K562 (cell line): Measurements from ENCODE around the gene JPH4. TPM values are rescaled to one million over a fixed set of nuclear protein-coding genes. Genes with fewer than 3 reads are reported as not detected.
A peak's percentile ranks its signal among the peaks of the same experiment; 100 is the strongest.

Experiments
- ATAC-seq: fragments of 200-7000 bp; cut with Tn5 transposase; 3 replicates; pipeline ENCODE4 v1.9.1; 2020; ENCODE audit warnings: moderate library complexity
- BruUV-seq: library from RNA; stranded (reverse); fragments of 400-500 nt; replicated peaks from 2 replicates; lab custom pipeline; 2021; lab: Mats Ljungman, UMichigan
- CTCF ChIA-PET: fragments of 300-600 bp; formaldehyde crosslinking; extraction: SDS; loops from one replicate; lab custom pipeline; 2021; ENCODE audit warnings: low intra/inter-chr PET ratio; lab: Yijun Ruan, JAX
- POLR2A ChIA-PET: fragments of 300-600, 350-650 bp; sonication (Branson Sonifier 250); formaldehyde crosslinking; extraction: SDS; loops from one replicate; lab custom pipeline; 2021; ENCODE audit warnings: antibody characterized with exemption, inconsistent platforms; lab: Yijun Ruan, JAX
- DNase-seq, 4 experiments: peaks; one replicate each; pipeline versions ENCODE4 v3.0.0 to v3.0.0-alpha.2; 2011 to 2018; ENCODE audit warnings: low spot score in 3 of 4, mixed read lengths in 3 of 4; ENCODE audit errors: extremely low read depth in 1 of 4
- FAIRE-seq: peaks from 2 replicates; lab custom pipeline; 2011; peaks lifted over from hg19 to GRCh38; lab: Jason Lieb, UNC
- H2AFZ ChIP-seq: 2 replicates; pipeline ENCODE4 v1.6.0; 2011; ENCODE audit warnings: low read depth, low read length, control low read depth, inconsistent platforms
- H3K27ac ChIP-seq: fragments of 200-600 bp; 3 replicates; pipeline ENCODE4 v1.8.0; 2011; ENCODE audit warnings: low read depth, mild to moderate bottlenecking, control low read depth, inconsistent platforms, low read length, moderate library complexity, mixed read lengths; ENCODE audit errors: extremely low read depth
- H3K27me3 ChIP-seq, 2 experiments: fragments of 300-600 bp in 1 of 2; 2 replicates in 1 of 2; 3 replicates in 1 of 2; pipeline versions ENCODE4 v1.6.0 to v1.8.0; 2011; ENCODE audit warnings: inconsistent platforms in 2 of 2, low read length in 2 of 2, mild to moderate bottlenecking in 1 of 2, mixed read lengths in 1 of 2, moderate library complexity in 1 of 2; ENCODE audit not compliant: control insufficient read depth in 2 of 2, insufficient read depth in 2 of 2
- H3K36me3 ChIP-seq: fragments of 300-600 bp; 3 replicates; pipeline ENCODE4 v1.8.0; 2011; ENCODE audit warnings: mild to moderate bottlenecking, low read length, inconsistent platforms; ENCODE audit not compliant: control insufficient read depth, insufficient read depth
- H3K4me1 ChIP-seq, 2 experiments: fragments of 200-600 bp in 1 of 2; replicated peaks in 1 of 2; 2 replicates in 1 of 2; 3 replicates in 1 of 2; pipeline versions ENCODE4 v1.5.1 to v1.8.0; 2011; ENCODE audit warnings: inconsistent platforms in 2 of 2, low read length in 2 of 2, mild to moderate bottlenecking in 1 of 2, mixed read lengths in 1 of 2, moderate library complexity in 1 of 2; ENCODE audit not compliant: control insufficient read depth in 2 of 2, insufficient read depth in 2 of 2
- H3K4me2 ChIP-seq: 2 replicates; pipeline ENCODE4 v1.6.1; 2011; ENCODE audit warnings: low read length, control low read depth, inconsistent platforms, mixed read lengths; ENCODE audit not compliant: insufficient read depth
- H3K4me3 ChIP-seq: fragments of 200-600 bp; sonication (generic), shearing (Covaris generic); 2 replicates; pipeline ENCODE4 v1.5.1; 2016; ENCODE audit warnings: control low read depth, inconsistent platforms
- H3K79me2 ChIP-seq: fragments of 200-600 bp; 3 replicates; pipeline ENCODE4 v1.8.0; 2011; ENCODE audit warnings: low read length, inconsistent platforms; ENCODE audit not compliant: control insufficient read depth, insufficient read depth
- H3K9ac ChIP-seq, 2 experiments: 2 replicates each; pipeline versions ENCODE4 v1.6.0 to v1.6.1; 2011; ENCODE audit warnings: low read depth in 2 of 2, low read length in 2 of 2, control low read depth in 1 of 2, inconsistent platforms in 1 of 2, mild to moderate bottlenecking in 1 of 2, mixed read lengths in 1 of 2; ENCODE audit not compliant: insufficient read depth in 1 of 2
- H3K9me1 ChIP-seq: one replicate; pipeline ENCODE4 v1.6.0; 2011; ENCODE audit warnings: inconsistent platforms, mild to moderate bottlenecking, low read length, moderate library complexity; ENCODE audit not compliant: control insufficient read depth, insufficient read depth
- H3K9me3 ChIP-seq: replicated peaks from 2 replicates; pipeline ENCODE4 v1.5.1; 2011; ENCODE audit warnings: low read depth, low read length, inconsistent platforms; ENCODE audit not compliant: control insufficient read depth, insufficient read depth
- H4K20me1 ChIP-seq: replicated peaks from 2 replicates; pipeline ENCODE4 v1.6.1; 2011; ENCODE audit warnings: low read length, inconsistent platforms, mixed read lengths; ENCODE audit not compliant: control insufficient read depth, insufficient read depth
- ADNP ChIP-seq: fragments of 200-800 bp; sonication (Bioruptor generic); IDR thresholded peaks from 2 replicates; pipeline ENCODE4 v1.6.1; 2016; ENCODE audit warnings: missing genetic modification characterization, missing compliant biosample characterization
- FOXK2 ChIP-seq, 2 experiments: fragments of 450-650 bp; IDR thresholded peaks in 1 of 2; conservative IDR thresholded peaks in 1 of 2; 2 replicates each; pipeline ENCODE4 v1.6.1; 2016; ENCODE audit warnings: low read depth in 2 of 2, mild to moderate bottlenecking in 1 of 2
- MAZ ChIP-seq, 2 experiments: fragments of 450-650 bp in 1 of 2; sonication (generic) in 1 of 2; formaldehyde crosslinking; IDR thresholded peaks in 1 of 2; conservative IDR thresholded peaks in 1 of 2; 2 replicates each; pipeline versions ENCODE4 v1.4.0 to v1.5.0; 2020; ENCODE audit warnings: mild to moderate bottlenecking in 1 of 2, missing genetic modification reagents in 1 of 2
- PML ChIP-seq: IDR thresholded peaks from 2 replicates; pipeline ENCODE4 v1.6.1; 2012; ENCODE audit warnings: low read length, inconsistent platforms
- RCOR1 ChIP-seq, 2 experiments: IDR thresholded peaks; 2 replicates each; pipeline ENCODE4 v1.6.1; 2012; ENCODE audit warnings: low read depth in 2 of 2, low read length in 2 of 2, borderline replicate concordance in 1 of 2, improper control_type of control experiment in 1 of 2
- ZBTB2 ChIP-seq: fragments of 450-650 bp; IDR thresholded peaks from 2 replicates; pipeline ENCODE4 v1.6.1; 2016; ENCODE audit warnings: antibody characterized with exemption
- WGBS: fragments of 100-300 bp; shearing (Covaris generic); methylation state at CpG from one replicate; pipeline ENCODE4 v1.1.6; 2016; ENCODE audit warnings: low coverage, mixed read lengths; ENCODE audit not compliant: insufficient coverage; ENCODE audit errors: missing lambda C conversion rate; 5-methylcytosine and 5-hydroxymethylcytosine counted together
- in situ Hi-C: fragments of 300-500 bp; cut with MboI; formaldehyde crosslinking; loops from 4 replicates; pipeline ENCODE4 v1.15.0; 2018; ENCODE audit warnings: inconsistent platforms, mixed read lengths
- intact Hi-C: fragments of 100-400 bp; cut with micrococcal nuclease; formaldehyde crosslinking; loops from 2 replicates; pipeline ENCODE4 v1.14.2; 2022
- polyA plus RNA-seq, 8 experiments: library from polyadenylated mRNA; depleted of rRNA in 4 of 8; stranded (reverse) in 5 of 8; unstranded in 3 of 8; fragments of >200 nt; fragmentation: Nextera tagmentation in 2 of 8; fragmentation: Illumina TruSeq in 1 of 8; extraction: Ambion mirVana in 2 of 8; extraction: Trizol in 1 of 8; gene quantifications; 2 replicates each; pipeline versions ENCODE4 v1.2.1 to v1.2.3, GENCODE V29; 2011 to 2014; ENCODE audit warnings: inconsistent platforms in 1 of 8, missing spikeins in 1 of 8
- total RNA-seq, 7 experiments: library from RNA; depleted of rRNA in 6 of 7; stranded (reverse); fragments of >200 nt in 6 of 7; fragmentation: Illumina TruSeq in 2 of 7; extraction: Trizol in 2 of 7; gene quantifications; 2 replicates each; pipeline versions ENCODE4 v1.2.1 to v1.2.3, GENCODE V29; 2011 to 2021; ENCODE audit warnings: low replicate concordance in 1 of 7
- TF ChIP-seq, protein P1 (sequence below): sonication (generic); formaldehyde crosslinking; IDR thresholded peaks from 2 replicates; pipeline ENCODE4 v1.8.1; 2023; ENCODE audit warnings: missing genetic modification reagents, mild to moderate bottlenecking, borderline replicate concordance
- TF ChIP-seq, protein P2 (sequence below): IDR thresholded peaks from 2 replicates; pipeline ENCODE4 v1.6.1; 2016; ENCODE audit warnings: missing genetic modification characterization, missing compliant biosample characterization

JPH4 gene
- total and polyA plus RNA-seq, 9 of the 15 experiments (the other 6 are each of a cell fraction or from before 2014, with no cell fraction given) = 0.04 to 0.13 (median 0.06) TPM; not detected in 5

DNA sequence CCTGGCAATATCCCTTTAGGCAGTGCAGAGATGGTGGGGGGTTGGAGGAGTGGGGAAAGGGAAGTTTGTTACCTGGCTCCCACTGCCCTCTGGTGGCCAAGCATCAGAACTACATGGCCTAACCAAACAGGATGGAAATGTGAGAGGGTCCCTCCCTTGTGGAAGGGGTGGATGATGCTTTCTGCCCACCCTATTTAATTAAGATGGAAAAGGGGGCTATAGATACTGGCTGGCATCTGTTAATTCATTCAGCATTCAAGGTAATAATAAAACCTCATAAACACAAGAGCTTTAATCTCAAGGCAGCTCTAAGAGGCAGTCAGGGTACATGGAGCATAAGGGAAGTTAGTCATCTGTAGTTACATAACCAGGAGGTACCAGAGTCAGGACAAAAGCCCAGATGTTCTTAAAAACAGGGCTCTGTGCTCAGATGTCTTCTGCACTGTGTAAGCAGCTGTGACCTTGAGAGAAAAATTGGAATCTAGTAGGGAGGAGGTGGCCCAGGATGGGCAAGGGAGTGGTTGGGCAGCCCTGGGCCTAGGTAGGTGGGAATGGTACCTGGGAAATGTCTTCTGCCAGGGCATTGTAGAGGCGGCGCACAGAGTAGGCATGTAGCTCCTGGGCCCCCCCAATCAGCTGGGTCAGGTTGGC lies 15.6 kb downstream of the JPH4 start (continued):
- TF ChIP-seq MAZ (CRISPR knock-in tag; conservative IDR thresholded peaks at IDR 0.05 in 1 of 2, IDR thresholded peaks at IDR 0.05 in 1 of 2) = peak in 1 of 2 experiments; percentile 53; a peak in 2 of 4 replicates

DNA sequence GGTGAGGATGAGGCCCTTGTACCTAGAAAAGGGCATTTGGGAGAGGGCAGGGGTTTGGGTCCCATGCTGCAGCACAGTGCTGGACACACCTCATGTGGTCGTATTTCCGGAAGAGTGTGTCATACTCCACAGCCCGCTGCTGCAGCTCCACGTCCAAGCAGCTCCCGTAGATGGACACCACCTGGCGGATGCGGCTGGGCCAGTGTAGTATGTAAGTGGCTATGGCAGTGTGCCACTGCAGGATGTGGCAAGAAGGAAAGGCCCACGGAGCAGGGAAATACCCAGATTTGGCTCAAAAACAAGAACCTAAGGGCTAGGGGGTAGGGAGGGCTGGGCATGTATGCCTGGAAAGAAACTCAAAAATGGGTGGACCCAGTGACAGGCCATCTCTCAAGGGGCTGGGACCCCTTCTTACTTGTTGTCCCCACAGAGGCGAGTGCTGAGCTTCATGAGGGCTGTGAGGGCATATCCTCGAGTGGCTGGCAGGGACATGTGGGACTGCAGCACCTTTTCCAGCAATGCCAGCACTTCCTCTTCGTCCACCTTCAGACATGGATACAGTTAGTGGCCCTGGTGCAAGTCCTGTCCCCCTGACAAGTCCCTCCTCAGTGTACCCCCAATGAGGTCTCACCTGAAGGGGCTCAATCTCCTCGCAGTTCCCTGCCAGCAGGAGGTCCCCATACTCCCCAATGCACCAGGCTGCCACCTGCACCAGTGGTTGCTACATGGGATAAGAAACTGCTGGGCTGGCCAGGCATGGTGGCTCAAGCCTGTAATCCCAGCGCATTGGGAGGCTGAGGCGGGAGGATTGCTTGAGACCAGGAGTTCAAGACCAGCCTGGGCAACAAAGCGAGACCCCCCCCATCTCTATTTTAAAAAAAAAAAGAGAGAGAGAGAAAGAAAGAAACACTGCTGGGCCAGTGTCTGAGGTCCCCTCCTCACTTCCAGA lies 16.4 kb downstream of the JPH4 start:
- ChIA-PET POLR2A (interaction anchor here (0.6 to 1.0 kb wide), 3 partner anchors 11 to 209 kb away, joined by 3 read pairs; partner anchors contain the start of gene SLC22A17), CTCF (interaction anchor here (0.7 to 2.5 kb wide), 4 partner anchors 83 to 441 kb away, joined by 4 to 22 read pairs (median 6); no protein-coding TSS in a partner anchor)
- Histone ChIP-seq H3K79me2 (peaks cover 9% of the 10 kb centered on the region; the same call in 2 of the 3 replicates), H4K20me1 (0 out of 2 replicates have a peak, but pooled peaks cover 3% of the 10 kb centered on the region), H3K9ac (peak overlapping the region in 1 of 2 experiments; percentile 48; a peak in 1 of 4 replicates), H3K4me3 (no peak overlapping the region), H3K9me3 (no peaks in the 10 kb centered on the region), H3K27ac (no peak overlapping the region), H3K9me1 (no peaks in the 10 kb centered on the region), H3K36me3 (peaks cover 70% of the 10 kb centered on the region; the same call in 2 of the 3 replicates), H3K4me2 (no peak overlapping the region), H3K27me3 (no peaks in the 10 kb centered on the region), H2AFZ (no peak overlapping the region), H3K4me1 (peaks cover 5 to 7% of the 10 kb centered on the region in 2 experiments; a peak in 3 of 5 replicates)
- FAIRE-seq = no peak
- BruUV-seq = no TSS peak
- in situ Hi-C loops = loop anchor here (10.0 kb wide), 1 partner anchor 297 kb away; no protein-coding TSS in a partner anchor
- intact Hi-C loops = loop anchor here (5.0 kb wide), 1 partner anchor 440 kb away; no protein-coding TSS in a partner anchor
- ATAC-seq = no peak
- no peak for DNase-seq
- 90% methylated on average over 8 of the region's 15 CpGs for WGBS
- no peak for TF ChIP-seq RCOR1 (IDR thresholded peaks at IDR 0.05; ENCODE audit: borderline replicate concordance in 1 of 2, low read depth in 2 of 2, low read length in 2 of 2)
- TF ChIP-seq, protein P1, sequence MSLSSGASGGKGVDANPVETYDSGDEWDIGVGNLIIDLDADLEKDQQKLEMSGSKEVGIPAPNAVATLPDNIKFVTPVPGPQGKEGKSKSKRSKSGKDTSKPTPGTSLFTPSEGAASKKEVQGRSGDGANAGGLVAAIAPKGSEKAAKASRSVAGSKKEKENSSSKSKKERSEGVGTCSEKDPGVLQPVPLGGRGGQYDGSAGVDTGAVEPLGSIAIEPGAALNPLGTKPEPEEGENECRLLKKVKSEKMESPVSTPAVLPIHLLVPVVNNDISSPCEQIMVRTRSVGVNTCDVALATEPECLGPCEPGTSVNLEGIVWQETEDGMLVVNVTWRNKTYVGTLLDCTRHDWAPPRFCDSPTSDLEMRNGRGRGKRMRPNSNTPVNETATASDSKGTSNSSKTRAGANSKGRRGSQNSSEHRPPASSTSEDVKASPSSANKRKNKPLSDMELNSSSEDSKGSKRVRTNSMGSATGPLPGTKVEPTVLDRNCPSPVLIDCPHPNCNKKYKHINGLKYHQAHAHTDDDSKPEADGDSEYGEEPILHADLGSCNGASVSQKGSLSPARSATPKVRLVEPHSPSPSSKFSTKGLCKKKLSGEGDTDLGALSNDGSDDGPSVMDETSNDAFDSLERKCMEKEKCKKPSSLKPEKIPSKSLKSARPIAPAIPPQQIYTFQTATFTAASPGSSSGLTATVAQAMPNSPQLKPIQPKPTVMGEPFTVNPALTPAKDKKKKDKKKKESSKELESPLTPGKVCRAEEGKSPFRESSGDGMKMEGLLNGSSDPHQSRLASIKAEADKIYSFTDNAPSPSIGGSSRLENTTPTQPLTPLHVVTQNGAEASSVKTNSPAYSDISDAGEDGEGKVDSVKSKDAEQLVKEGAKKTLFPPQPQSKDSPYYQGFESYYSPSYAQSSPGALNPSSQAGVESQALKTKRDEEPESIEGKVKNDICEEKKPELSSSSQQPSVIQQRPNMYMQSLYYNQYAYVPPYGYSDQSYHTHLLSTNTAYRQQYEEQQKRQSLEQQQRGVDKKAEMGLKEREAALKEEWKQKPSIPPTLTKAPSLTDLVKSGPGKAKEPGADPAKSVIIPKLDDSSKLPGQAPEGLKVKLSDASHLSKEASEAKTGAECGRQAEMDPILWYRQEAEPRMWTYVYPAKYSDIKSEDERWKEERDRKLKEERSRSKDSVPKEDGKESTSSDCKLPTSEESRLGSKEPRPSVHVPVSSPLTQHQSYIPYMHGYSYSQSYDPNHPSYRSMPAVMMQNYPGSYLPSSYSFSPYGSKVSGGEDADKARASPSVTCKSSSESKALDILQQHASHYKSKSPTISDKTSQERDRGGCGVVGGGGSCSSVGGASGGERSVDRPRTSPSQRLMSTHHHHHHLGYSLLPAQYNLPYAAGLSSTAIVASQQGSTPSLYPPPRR (CRISPR knock-in tag) = no peak
- TF ChIP-seq FOXK2 (conservative IDR thresholded peaks at IDR 0.05 in 1 of 2, IDR thresholded peaks at IDR 0.05 in 1 of 2; ENCODE audit: low read depth in 2 of 2) = no peak
- TF ChIP-seq ZBTB2 = no peak
- TF ChIP-seq ADNP (tag) = no peak
- TF ChIP-seq, protein P2, sequence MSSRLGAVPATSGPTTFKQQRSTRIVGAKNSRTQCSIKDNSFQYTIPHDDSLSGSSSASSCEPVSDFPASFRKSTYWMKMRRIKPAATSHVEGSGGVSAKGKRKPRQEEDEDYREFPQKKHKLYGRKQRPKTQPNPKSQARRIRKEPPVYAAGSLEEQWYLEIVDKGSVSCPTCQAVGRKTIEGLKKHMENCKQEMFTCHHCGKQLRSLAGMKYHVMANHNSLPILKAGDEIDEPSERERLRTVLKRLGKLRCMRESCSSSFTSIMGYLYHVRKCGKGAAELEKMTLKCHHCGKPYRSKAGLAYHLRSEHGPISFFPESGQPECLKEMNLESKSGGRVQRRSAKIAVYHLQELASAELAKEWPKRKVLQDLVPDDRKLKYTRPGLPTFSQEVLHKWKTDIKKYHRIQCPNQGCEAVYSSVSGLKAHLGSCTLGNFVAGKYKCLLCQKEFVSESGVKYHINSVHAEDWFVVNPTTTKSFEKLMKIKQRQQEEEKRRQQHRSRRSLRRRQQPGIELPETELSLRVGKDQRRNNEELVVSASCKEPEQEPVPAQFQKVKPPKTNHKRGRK = no peak
- no peak for TF ChIP-seq PML
